ENCODE data around the gene POU2F3.

Gene POU2F3

DNA sequence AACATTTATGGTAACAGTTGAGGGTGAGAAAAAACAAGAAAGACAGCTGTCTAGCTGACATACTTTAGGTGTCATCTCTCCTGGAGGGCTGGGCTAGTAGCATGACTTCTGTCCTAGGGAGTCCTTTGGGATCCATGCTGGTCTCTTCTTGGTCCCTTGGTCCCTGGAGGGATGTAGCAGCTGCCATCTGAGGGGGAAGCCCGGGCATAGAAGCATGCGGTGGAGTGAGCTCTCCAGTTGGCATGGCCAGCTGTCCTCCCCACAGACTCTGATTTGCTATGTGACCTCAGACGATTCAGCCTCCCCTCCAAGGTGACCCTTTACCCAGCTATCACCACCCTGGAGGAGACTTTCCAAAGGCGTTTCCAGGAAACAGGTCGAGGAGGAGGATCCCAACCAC is 28.7 kb downstream of the POU2F3 start:
- no peak overlapping the region for H3K23ac ChIP-seq (ENCODE audit: low read length)
- H3K9ac ChIP-seq (ENCODE audit: low read length): no peak overlapping the region
- H2BK12ac ChIP-seq (ENCODE audit: low read length): no peak overlapping the region
- WGBS (ENCODE audit: extremely low coverage, insufficient coverage, insufficient read length): no CpG with 5 or more reads among the region's 5 CpGs
- H3K27me3 ChIP-seq (ENCODE audit: insufficient read depth, low read length): no peaks in the 10 kb centered on the region
- H3K79me1 ChIP-seq (ENCODE audit: low read length): peaks cover 2% of the 10 kb centered on the region
- peaks cover 4% of the 10 kb centered on the region in 2 experiments for H3K4me1 ChIP-seq (ENCODE audit: control insufficient read depth in 1 of 2, insufficient read depth in 2 of 2, low read length in 2 of 2)
- no peaks in the 10 kb centered on the region for H3K36me3 ChIP-seq (ENCODE audit: control insufficient read depth in 1 of 2, insufficient read depth in 2 of 2, low read length in 2 of 2)
- no peak overlapping the region for H4K12ac ChIP-seq (ENCODE audit: low read depth, low read length)
- H3K14ac ChIP-seq (ENCODE audit: low read length): no peak overlapping the region
- no peak overlapping the region for H3K4ac ChIP-seq (ENCODE audit: low read depth, low read length)
- H2AFZ ChIP-seq (ENCODE audit: insufficient read depth, low read length, poor library complexity): no peak overlapping the region
- no peak overlapping the region for H3K4me3 ChIP-seq (ENCODE audit: low read depth, low read length)
- H4K8ac ChIP-seq (ENCODE audit: low read depth, low read length): no peak overlapping the region
- H3K79me2 ChIP-seq (ENCODE audit: control insufficient read depth, insufficient read depth, low read length, poor library complexity): no peaks in the 10 kb centered on the region
- H3K9me3 ChIP-seq (ENCODE audit: insufficient read depth, low read depth, low read length): no peaks in the 10 kb centered on the region
- H3K4me2 ChIP-seq (ENCODE audit: low read length): no peak overlapping the region
- H2AK5ac ChIP-seq (ENCODE audit: low read length): no peak overlapping the region
- no peak overlapping the region for H3K27ac ChIP-seq (ENCODE audit: low read depth, low read length)
- H4K91ac ChIP-seq (ENCODE audit: low read depth, low read length): peak overlapping the region; percentile 26
- peak in 1 of 2 donors; percentile 19 for DNase-seq
- H2BK5ac ChIP-seq (ENCODE audit: low read depth, low read length, poor library complexity): no peak overlapping the region
- no peak overlapping the region for H2BK120ac ChIP-seq (ENCODE audit: insufficient read depth, low read length, poor library complexity)
- H3K18ac ChIP-seq (ENCODE audit: low read length): no peak overlapping the region

DNA sequence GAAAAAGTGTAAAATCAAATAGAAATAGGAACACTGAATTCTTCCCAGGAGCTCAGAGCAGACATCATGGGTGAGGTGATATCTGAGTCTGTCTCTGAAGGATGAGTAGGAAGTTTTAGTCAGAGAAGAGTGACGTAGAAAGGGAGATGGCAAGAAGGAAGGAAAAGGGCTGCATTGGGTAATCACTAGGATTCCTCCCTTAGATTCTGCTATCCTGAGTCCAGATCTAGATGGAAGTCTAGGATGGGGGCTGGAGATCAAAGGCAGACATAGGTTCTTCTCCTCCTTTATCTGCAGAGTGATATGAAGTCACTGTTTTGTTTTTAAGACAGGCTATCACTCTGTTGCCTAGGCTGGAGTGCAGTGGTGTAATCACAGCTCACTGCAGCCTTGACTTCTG is 30.4 kb downstream of the POU2F3 start:
- no peak overlapping the region for H3K4ac ChIP-seq (ENCODE audit: low read depth, low read length)
- no peak overlapping the region for H4K8ac ChIP-seq (ENCODE audit: low read depth, low read length)
- H3K4me1 ChIP-seq (ENCODE audit: control insufficient read depth in 1 of 2, insufficient read depth in 2 of 2, low read length in 2 of 2): peaks cover 4% of the 10 kb centered on the region in 2 experiments
- H2BK5ac ChIP-seq (ENCODE audit: low read depth, low read length, poor library complexity): no peak overlapping the region
- H3K23ac ChIP-seq (ENCODE audit: low read length): no peak overlapping the region
- no peak overlapping the region for H2BK12ac ChIP-seq (ENCODE audit: low read length)
- H4K12ac ChIP-seq (ENCODE audit: low read depth, low read length): no peak overlapping the region
- no peak overlapping the region for H3K14ac ChIP-seq (ENCODE audit: low read length)
- no peak overlapping the region for H3K9ac ChIP-seq (ENCODE audit: low read length)
- H3K27ac ChIP-seq (ENCODE audit: low read depth, low read length): no peak overlapping the region
- H3K18ac ChIP-seq (ENCODE audit: low read length): no peak overlapping the region
- H3K79me1 ChIP-seq (ENCODE audit: low read length): peaks cover 2% of the 10 kb centered on the region
- peak; percentile 83 to 94 for DNase-seq
- WGBS (ENCODE audit: extremely low coverage, insufficient coverage, insufficient read length): no CpG with 5 or more reads among the region's 1 CpG
- H3K4me2 ChIP-seq (ENCODE audit: low read length): no peak overlapping the region
- no peak overlapping the region for H2BK120ac ChIP-seq (ENCODE audit: insufficient read depth, low read length, poor library complexity)
- no peaks in the 10 kb centered on the region for H3K27me3 ChIP-seq (ENCODE audit: insufficient read depth, low read length)
- no peak overlapping the region for H2AK5ac ChIP-seq (ENCODE audit: low read length)
- H2AFZ ChIP-seq (ENCODE audit: insufficient read depth, low read length, poor library complexity): no peak overlapping the region
- no peaks in the 10 kb centered on the region for H3K36me3 ChIP-seq (ENCODE audit: control insufficient read depth in 1 of 2, insufficient read depth in 2 of 2, low read length in 2 of 2)
- no peak overlapping the region for H3K4me3 ChIP-seq (ENCODE audit: low read depth, low read length)
- no peaks in the 10 kb centered on the region for H3K79me2 ChIP-seq (ENCODE audit: control insufficient read depth, insufficient read depth, low read length, poor library complexity)
- no peaks in the 10 kb centered on the region for H3K9me3 ChIP-seq (ENCODE audit: insufficient read depth, low read depth, low read length)
- H4K91ac ChIP-seq (ENCODE audit: low read depth, low read length): no peak overlapping the region

DNA sequence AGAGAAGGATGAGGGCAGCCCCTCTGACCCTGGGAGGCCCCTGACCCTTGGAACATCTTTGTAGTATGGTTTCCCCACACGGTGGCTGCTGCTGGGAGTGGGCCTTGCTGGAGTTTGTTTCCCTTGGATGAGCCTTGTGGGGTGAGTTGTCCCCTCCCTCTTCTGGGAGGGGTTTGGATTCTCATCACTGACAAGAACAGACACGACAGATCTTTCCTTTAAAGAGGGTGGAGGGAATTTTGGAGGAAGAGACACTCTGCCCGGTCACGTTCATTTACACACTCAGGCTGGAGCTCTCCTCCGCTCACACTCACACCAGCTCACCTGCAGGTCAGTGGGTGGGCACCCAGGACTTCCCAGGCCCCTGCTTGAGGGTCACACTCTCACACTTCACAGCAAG is 31.7 kb downstream of the POU2F3 start:
- H3K9ac ChIP-seq (ENCODE audit: low read length): no peak overlapping the region
- peak overlapping the region; percentile 11 for H2BK120ac ChIP-seq (ENCODE audit: insufficient read depth, low read length, poor library complexity)
- H4K91ac ChIP-seq (ENCODE audit: low read depth, low read length): peak overlapping the region; percentile 45
- no peak overlapping the region for H3K18ac ChIP-seq (ENCODE audit: low read length)
- no peak overlapping the region for H2BK5ac ChIP-seq (ENCODE audit: low read depth, low read length, poor library complexity)
- H3K14ac ChIP-seq (ENCODE audit: low read length): peak overlapping the region; percentile 35
- no peaks in the 10 kb centered on the region for H3K27me3 ChIP-seq (ENCODE audit: insufficient read depth, low read length)
- H3K27ac ChIP-seq (ENCODE audit: low read depth, low read length): no peak overlapping the region
- no peak overlapping the region for H2AFZ ChIP-seq (ENCODE audit: insufficient read depth, low read length, poor library complexity)
- no peaks in the 10 kb centered on the region for H3K36me3 ChIP-seq (ENCODE audit: control insufficient read depth in 1 of 2, insufficient read depth in 2 of 2, low read length in 2 of 2)
- no peak overlapping the region for H2AK5ac ChIP-seq (ENCODE audit: low read length)
- WGBS (ENCODE audit: extremely low coverage, insufficient coverage, insufficient read length): no CpG with 5 or more reads among the region's 5 CpGs
- DNase-seq: no peak
- no peak overlapping the region for H3K23ac ChIP-seq (ENCODE audit: low read length)
- H3K4me2 ChIP-seq (ENCODE audit: low read length): no peak overlapping the region
- H3K4me1 ChIP-seq (ENCODE audit: control insufficient read depth in 1 of 2, insufficient read depth in 2 of 2, low read length in 2 of 2): peaks cover 4% of the 10 kb centered on the region in 2 experiments
- H3K79me2 ChIP-seq (ENCODE audit: control insufficient read depth, insufficient read depth, low read length, poor library complexity): no peaks in the 10 kb centered on the region
- H3K9me3 ChIP-seq (ENCODE audit: insufficient read depth, low read depth, low read length): no peaks in the 10 kb centered on the region
- H3K79me1 ChIP-seq (ENCODE audit: low read length): peaks cover 2% of the 10 kb centered on the region
- H4K12ac ChIP-seq (ENCODE audit: low read depth, low read length): no peak overlapping the region
- H3K4ac ChIP-seq (ENCODE audit: low read depth, low read length): no peak overlapping the region
- H4K8ac ChIP-seq (ENCODE audit: low read depth, low read length): peak overlapping the region; percentile 32
- no peak overlapping the region for H3K4me3 ChIP-seq (ENCODE audit: low read depth, low read length)
- no peak overlapping the region for H2BK12ac ChIP-seq (ENCODE audit: low read length)

DNA sequence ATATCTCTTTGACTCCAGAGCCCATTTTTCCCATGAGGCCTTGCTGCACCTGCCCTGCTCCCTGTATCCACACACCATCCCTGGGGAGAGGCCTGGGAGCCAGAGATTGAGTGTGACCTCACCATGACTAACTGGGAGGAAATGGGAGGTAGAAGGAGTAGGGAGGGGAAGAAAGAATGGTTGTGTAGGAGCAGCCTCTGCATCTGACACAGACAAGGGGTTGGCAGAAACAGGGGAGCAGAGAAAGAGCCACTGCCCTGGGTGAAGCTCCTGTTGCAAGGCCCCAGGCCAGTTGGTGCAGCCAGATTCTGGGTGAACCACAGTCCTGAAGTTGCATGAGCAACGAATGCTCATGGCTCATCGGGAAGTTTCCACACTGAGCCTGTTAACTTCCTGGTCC is 32.4 kb downstream of the POU2F3 start:
- H2AK5ac ChIP-seq (ENCODE audit: low read length): no peak overlapping the region
- no peak overlapping the region for H2BK5ac ChIP-seq (ENCODE audit: low read depth, low read length, poor library complexity)
- peak overlapping the region; percentile 27 for H2BK12ac ChIP-seq (ENCODE audit: low read length)
- no peak overlapping the region for H3K23ac ChIP-seq (ENCODE audit: low read length)
- H3K4ac ChIP-seq (ENCODE audit: low read depth, low read length): no peak overlapping the region
- H3K14ac ChIP-seq (ENCODE audit: low read length): peak overlapping the region; percentile 49
- no peak overlapping the region for H3K9ac ChIP-seq (ENCODE audit: low read length)
- peak overlapping the region; percentile 69 for H2BK120ac ChIP-seq (ENCODE audit: insufficient read depth, low read length, poor library complexity)
- peaks cover 2% of the 10 kb centered on the region for H3K79me1 ChIP-seq (ENCODE audit: low read length)
- H3K18ac ChIP-seq (ENCODE audit: low read length): no peak overlapping the region
- peaks cover 4% of the 10 kb centered on the region in 2 experiments for H3K4me1 ChIP-seq (ENCODE audit: control insufficient read depth in 1 of 2, insufficient read depth in 2 of 2, low read length in 2 of 2)
- no peak overlapping the region for H2AFZ ChIP-seq (ENCODE audit: insufficient read depth, low read length, poor library complexity)
- H3K4me2 ChIP-seq (ENCODE audit: low read length): no peak overlapping the region
- no peak overlapping the region for H3K4me3 ChIP-seq (ENCODE audit: low read depth, low read length)
- H3K27me3 ChIP-seq (ENCODE audit: insufficient read depth, low read length): no peaks in the 10 kb centered on the region
- H3K27ac ChIP-seq (ENCODE audit: low read depth, low read length): no peak overlapping the region
- no CpG with 5 or more reads among the region's 2 CpGs for WGBS (ENCODE audit: extremely low coverage, insufficient coverage, insufficient read length)
- no peaks in the 10 kb centered on the region for H3K79me2 ChIP-seq (ENCODE audit: control insufficient read depth, insufficient read depth, low read length, poor library complexity)
- H4K8ac ChIP-seq (ENCODE audit: low read depth, low read length): peak overlapping the region; percentile 43
- no peak for DNase-seq
- no peak overlapping the region for H4K12ac ChIP-seq (ENCODE audit: low read depth, low read length)
- H4K91ac ChIP-seq (ENCODE audit: low read depth, low read length): peak overlapping the region; percentile 31
- H3K9me3 ChIP-seq (ENCODE audit: insufficient read depth, low read depth, low read length): no peaks in the 10 kb centered on the region
- H3K36me3 ChIP-seq (ENCODE audit: control insufficient read depth in 1 of 2, insufficient read depth in 2 of 2, low read length in 2 of 2): no peaks in the 10 kb centered on the region
